GM18499 (cell line): Measurements from ENCODE around the gene CREB3L1.

Source experiments
- ATAC-seq: cut with Tn5 transposase; IDR thresholded peaks from one replicate; pipeline ENCODE4 v1.9.1; 2021; ENCODE audit warnings: moderate number of reproducible peaks; ENCODE audit not compliant: insufficient read depth, unreplicated experiment

CREB3L1 gene

DNA sequence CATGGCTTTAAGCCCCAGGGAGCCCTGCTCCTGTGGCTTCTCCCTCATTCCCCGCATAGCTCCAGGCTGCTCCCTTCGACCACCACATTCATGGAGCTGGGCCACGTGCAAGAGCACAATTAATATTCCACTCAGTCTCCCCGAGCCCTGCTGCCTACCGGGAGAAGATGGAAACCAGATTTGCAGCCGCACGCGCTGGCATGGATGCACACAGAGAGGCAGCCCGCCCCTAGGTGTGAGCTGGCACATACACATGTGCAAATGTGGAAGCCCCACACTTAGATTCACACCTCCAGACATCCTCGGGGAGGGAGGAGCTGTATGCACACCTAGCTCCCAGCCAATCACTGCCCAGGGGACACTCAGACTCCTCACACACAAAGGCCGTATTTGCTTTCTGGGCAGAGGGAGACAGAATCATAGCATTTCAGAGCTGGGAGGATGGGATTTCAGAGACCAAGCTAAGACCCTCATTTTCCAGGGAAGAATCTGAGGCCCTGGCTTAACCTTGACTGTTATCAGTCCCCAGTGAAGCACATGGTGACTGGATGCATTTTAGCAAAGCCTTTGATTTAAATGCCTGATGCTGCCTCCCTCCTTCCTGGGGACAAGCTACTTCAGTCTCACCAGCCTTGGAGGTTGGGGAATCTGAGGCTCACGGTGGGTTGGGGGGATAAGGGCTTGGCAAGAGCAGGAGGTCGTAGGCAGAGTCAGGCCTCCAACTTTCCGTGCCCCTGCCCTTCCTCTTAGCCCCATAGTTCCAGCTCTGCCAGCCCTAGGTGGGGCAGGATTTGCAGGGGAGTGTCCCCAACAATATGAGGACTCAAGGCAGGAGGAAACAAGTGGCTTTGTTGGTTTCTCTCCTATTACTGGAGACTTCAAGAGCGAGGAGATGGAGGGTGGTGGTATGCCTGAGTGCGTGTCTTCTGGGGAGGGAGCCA is 5.3 kb upstream of the CREB3L1 start:
- no peak for ATAC-seq

DNA sequence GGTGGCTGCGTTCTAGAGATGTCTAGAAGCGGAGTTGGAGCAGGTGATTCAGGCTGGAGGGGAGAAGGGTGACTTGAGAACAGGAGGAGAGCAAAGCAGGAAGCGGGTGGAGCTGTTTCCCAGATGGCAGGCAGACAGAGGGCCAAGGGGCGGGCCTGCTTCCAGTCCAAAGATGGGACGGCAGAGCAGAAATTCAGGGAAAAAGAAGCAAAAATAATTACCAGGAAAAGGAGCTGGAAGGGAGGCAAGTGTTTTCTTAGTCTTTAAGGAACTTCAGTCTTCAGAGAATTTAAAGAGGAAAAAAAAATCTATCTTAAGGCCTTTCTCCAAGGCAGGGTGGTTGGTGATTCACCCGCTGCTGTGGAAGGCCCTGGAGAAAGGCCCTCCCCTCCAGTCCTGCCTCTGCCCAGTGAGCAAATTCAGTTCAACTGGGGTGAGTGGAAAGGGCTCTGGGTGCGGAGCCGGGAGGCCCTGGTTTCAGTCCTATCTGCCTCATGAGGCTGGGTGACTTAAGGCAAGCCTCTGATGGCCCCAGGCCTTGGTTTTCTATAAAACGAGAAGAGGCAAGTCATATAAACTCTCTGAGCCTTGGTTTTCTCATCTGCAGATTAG is 4.5 kb upstream of the CREB3L1 start:
- no peak for ATAC-seq

DNA sequence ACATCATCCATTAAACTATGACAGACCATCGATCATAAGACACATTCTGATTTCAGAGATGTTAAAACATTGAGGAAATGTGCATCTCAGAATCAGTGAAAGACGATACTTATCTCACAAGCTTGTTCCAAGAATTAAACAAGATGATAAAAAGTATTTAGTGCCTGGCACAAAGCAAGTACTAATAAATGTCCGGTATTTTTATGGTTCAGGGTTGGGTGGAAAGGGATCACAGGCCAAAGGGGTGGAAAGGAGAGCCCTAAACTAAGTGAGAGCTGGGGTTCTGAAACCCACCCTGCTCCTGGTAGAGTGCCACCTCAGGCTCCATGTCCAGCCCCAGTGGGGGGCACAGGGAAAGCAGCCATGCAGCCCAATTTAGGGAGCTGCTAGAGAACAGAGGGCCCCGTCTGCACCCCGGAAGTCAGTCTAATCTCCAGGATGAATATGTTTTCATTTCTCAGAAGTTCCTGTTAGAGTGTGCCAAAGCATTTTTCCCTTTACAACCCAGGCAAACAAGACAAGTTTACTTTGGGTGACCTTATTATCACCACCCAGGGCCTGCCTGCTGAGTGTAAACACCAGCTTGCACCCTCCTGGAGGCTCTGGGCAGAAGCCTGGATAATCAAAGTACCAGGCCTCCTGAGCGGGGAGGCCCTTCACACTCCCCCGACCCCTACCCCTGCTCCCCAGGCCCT is 3.8 kb upstream of the CREB3L1 start:
- ATAC-seq: no peak

DNA sequence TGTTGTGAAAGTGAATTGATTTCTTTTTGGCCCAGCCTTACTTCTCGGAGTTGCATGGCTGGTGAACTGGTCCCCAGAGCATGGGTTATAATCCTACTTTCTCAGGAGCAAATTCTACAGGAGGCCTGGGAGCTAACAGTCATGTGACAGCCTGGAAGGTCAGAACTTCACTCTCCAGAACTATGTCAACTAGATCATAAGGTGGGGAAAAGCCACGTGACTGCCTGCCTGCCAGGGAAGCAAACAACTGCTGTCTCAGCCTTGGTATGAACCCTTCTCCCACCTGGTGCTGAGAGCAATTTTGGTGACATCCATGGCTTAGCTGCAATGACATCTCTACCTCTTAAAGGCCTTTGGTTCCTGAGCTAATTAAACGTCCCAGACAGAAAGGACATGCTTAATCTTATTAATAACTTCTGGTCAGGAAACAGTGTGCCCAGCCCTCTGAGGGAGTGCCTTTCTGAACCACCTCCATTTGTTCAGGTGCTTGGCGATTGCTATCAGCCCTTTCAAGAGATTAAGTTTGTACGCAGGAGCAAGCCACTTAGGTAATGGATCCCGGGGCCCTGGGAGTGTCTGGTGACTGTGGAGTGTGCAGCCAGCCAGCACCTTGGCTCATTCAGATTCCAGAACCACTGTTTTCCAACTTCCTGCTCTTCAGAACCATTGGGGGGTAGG is 1.4 kb upstream of the CREB3L1 start:
- no peak for ATAC-seq

DNA sequence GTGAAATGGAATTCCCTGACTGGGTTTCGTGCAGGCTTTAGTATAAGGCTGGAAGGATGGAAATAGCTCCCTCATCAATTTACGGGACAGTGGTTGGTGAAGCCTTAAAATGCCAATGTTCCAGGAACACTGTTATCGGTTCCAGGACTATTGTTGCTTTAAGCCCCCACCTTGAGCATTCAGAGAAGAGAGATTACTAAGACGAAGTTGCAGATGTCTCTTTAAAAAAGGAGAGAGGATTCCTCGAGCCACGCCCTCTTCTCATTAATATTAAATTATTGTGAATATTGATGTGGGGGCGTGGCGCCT is 195 bp upstream of the CREB3L1 start:
- ATAC-seq: no peak

DNA sequence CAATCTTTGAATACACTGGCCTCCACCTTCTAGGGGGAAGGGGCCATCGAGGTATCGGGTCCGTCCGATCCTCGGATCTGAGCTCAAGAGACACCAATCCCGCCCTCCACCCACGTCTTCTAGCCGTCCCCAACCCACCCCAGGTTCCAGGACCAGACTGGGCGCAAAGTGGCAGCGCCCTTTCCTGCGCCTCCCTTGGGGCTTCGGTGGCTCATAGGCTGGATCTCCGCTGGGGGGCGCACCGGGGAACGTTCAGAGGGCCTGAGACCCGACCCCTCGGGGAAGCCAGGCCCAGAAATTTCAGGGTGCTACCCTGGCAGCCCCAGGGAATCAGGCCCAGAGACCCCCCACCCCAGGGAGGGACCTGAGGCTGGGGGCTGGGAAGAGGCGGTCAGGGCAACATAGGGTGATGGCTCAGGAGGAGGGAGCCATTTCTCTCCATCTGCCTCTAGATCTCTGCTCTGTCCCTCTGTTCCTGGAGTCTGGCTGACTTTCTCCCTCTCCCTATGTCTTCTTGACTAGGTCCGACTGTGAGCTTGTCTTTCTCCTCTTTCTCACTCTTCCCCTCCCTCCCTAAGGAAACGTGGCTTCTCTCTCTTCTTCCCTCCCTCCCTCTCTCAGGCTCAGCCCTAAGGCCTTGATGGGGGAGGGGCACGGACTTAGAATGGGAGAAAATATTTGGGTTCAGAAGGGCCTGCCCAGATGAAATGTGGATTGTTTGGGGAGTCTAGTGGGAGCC is 1.1 kb downstream of the CREB3L1 start:
- no peak for ATAC-seq

DNA sequence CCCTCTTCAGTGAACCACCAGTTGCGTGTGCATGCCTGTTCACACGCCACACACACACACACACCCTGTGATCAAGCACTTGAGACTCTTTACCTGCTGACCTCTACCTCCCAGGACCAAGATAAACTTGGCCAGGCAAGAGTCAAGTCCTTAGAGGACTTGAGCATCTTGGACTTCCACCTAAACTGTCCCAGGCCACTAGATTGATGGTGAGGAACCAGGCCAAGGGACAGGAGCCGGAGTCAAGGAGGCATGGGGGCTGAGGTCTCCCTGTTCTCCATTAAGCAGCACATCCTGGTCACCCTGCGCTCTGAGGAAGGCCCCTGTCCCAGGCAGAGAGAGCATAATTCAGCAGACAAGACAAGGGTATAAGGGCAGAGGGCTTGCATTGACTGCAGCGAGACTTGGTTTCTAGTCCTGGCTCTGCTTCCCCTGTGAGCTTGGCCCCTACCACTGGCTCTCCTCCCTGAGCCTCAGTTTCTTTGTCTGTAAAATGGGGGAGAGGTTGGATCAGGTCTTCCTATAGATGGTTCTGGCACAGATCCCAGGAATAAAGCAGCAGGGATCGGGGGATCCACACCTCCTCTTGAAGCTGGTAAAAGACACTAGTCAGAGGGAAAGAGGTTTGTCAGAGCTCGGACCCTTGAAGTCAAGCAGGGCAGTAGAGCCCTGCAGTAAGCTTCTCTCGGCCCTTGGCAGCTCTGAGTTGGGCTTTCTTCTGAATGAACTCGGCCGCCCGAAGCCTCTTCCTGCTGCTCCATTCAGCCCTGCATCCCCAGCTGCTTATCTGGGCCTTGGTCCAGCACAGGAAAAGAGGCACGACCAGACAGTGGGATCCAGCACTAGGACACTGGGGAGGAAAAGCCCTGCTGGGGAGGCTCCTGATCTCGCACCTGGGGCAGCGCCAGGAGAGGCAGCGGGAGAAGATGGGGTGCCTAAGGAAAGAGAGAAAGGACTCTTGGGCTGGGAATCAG is 2.0 kb downstream of the CREB3L1 start:
- no peak for ATAC-seq

DNA sequence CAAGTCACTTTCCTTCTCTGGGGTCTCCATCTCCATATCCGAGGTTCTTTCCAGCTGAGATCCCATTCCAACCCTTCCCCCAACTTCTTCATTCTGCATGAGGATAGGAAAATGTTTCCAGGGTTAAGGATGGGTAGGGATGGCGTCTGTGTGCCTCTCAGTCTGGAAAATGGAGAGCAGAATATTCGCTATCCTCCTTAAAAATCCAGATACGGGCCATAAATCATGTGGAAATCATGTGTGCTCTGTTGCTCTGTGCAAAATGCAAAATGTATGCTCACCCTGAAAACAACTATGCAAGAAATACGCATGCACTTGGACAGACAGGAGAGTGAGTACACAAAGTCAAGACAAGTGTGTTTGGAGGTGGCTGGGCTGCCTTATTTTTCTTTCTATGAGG is 3.2 kb downstream of the CREB3L1 start:
- no peak for ATAC-seq

DNA sequence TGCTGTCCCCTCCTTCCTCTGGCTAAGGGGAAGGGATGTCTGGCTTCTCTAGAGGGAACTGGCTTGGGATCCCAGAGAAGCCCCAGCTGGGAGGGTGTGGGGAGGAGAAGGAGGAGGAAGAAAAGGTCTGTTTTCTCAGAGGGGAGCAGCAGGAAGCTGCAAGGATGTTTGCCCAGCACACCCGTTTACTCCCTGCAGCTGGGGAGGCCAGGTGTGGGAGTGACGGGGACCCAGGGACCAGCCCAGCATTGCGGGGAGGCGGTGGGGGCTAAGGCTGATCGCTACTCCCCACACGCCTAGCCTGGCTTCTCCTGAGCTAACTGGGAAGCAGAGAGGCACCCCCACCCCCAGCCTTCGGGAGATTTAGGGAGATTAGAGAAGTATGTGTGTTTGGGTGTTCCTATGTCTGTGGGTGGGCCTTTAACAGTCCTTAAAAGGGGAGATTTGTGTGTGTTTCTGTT is 3.9 kb downstream of the CREB3L1 start:
- no peak for ATAC-seq

DNA sequence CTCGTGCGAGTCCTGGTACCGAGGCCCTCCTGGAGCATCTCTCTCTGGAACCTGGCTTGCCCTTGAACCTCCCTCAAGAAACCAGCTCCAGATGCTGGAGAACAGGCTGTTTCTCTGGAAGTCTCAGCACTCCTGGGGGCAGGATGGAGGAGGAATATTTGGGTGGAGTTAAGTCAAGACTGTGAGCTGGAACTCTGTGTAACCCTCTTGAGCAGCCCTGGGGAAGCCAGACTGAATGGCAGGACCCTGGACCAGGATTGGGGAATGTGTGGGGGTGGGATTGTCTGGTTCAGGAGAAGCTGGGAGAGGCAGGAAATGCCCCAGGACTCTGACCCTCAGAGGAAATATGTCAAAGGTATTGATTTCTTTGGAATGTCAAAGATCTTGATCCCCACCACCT is 7.7 kb downstream of the CREB3L1 start:
- no peak for ATAC-seq

DNA sequence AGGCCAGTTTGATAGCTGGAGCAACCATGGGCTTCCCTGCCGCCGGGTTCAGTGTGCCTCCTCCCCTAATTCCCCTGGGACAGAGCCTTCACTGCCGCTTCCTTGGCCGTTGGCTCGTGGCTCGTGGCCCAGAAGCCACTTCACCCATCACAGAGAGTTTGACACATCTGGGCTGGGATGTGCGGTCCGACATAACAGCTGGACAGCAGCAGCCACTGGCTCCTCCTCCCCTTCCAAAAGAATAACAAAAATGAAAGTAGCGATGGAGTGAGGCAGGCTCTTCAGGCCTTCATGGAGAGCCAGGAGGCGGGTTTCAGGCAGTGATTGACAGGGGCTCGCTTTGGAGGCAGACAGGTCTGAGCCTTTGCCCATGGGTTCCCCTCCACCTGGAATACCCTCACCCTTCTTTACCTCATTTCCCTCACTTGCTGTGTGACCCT is 8.2 kb downstream of the CREB3L1 start:
- ATAC-seq: no peak

DNA sequence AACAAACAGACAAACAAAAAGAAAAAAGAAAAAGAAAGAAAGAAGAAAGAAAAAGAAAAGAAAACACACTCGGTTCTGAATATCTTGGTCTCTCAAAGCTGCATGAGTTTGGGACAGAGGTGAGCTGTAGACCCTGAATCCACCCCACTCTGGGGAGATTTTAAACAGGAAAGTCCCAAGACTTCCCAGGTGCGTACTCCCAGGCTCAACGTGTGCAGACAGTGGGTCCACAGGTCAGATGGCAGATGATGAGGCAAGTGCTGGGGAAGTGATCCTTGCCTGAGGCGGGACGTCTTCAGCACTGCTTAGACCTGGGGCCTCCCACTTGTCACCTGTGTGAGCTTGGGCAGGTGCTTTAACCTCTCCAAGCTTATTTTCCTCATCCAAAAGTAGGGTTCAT is 9.3 kb downstream of the CREB3L1 start:
- ATAC-seq: no peak

DNA sequence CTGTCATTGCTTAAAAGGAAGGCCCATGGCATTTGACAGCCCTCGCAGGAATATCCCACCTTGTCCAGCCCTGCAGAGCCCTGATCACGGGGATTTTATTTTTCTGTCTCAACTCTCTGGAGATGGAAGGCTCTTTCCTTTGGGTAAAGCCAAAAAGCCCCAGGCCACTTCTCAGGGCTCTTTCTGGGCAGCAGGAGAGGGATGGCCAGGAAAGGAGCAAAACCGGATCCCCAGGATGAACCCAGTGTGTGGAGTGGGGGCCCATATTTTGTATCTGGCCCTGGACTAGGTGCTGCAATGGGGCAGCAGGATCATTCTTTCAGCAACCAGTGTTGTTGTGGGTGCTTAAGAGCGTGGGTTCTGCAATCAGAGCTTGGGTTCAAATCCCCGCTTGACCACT is 11.0 kb downstream of the CREB3L1 start:
- no peak for ATAC-seq

DNA sequence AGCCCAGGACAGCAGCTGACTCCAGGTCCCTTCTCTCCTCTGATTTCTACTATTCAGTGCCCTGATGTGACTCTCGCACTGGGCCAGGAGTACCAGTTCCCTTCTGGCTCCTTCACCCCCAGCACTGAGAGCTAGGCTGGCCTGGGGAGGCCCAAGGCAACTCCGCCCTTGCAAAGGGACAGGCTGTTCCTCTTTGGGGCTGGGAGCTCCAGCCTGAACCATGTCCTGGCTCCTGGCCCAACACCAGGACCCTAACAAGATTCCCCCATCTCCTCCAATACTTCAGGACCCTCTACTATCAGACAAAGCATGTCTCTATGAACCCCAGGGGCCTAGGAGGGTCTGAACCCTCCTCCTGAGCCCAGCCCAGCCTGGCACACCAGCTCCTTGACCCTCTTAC is 12.5 kb downstream of the CREB3L1 start:
- ATAC-seq: no peak

DNA sequence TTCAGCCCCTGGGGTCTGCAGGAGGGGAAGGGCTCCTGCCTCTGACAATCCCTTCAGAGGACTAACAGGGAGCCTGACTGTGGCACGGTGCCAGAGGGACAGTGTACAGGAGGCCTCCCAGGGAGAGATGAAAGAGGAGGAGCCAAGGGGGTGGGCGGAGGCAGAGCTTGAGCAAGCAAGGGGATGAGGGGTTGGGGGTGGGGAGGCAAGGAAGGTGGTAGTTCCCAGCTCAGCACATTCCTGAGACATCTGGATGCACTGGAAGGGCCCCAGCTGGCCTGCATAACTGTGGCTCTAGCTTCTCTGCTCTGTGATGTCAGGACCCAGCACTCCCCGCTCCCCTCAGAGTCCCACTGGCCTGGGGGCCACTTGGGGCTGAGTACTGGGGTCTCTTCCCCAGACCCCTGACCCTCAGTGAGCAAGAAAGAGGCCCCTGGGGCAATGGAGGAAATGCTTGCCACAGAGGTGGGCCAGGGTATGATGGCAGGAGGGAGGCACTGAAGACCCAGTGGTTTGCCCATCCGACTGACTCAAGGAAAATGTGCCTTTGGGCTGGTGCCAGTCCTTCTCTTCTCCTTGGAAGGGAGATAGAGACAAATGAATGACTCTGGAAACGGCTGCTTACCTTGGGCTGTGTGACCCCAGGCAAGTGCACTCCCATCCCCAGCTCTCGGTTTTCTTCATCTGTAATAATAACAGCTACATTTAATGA is 13.3 kb downstream of the CREB3L1 start:
- ATAC-seq: no peak

DNA sequence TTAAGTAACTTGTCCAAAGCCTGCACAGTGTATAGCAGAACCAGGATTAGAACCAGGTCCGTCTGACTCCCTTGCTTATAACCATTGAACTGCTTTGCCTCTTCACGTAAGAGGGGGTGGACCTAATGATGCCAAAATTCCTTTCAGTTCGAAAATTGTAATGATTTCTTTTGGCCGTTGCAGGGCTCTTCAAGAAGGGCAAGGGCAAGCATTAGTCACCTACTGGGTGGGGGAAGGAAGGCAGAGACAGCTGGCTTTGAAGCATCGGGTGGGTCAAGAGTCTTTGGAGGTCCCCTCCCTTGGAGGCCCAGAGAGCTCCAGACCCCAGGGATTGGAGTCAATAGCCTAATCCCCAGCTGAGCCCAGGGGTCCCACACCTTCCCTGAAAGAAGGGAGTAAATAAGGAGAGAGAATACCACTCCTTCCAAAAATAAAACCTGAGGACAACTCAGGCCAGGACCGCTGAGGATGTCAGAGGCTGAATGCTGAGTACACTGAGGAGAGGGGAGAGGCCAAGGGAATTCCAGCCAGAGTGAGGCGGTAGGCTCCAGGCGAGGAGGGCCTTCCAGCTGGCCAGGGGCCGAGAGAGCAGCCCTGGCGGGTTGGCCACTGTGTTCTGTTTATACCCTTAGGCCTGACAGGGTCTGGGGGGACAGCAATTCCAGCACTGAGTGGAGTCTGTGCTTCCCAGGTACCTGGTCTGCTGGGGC is 14.1 kb downstream of the CREB3L1 start:
- ATAC-seq: no peak

DNA sequence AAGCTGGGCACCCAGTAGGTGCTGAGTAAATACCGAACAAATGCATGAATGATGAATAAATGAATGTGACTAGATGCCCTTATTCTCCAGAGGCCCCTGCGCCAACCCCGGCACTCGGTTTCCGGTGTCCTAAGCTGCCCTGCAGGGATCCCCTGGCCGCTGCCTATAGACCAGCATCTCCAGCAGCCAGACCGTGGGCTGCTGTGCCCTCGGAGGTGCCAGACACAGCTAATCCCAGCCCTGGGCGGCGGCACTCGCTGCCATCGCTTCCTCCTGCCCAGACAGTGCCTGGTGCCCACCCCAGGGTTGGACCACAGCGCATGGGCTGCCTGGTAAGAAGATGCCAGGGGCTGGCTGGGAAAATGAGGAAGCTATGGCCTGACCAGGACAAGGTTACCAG is 15.6 kb downstream of the CREB3L1 start:
- no peak for ATAC-seq

DNA sequence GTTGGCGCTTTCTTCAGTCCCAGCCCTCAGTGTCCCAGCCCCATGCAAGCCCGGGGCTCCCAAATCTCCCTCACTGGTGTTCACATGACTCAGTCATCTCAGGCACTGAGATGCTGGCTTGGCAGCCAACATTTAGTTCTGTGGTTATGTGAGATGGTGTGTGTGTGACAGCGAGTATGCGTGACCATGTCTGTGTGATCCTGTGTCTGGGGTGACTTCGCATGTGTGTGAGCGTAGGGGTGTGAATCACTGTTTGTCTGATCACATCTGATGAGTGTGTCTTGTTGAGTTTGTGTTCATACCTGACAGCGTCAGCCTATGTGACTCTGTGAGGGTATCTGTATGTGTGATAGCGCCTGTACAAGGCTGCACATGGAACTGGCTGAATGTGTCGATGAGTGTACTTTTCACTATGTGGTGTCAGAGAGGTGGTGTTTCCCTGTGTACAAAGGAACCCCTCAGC is 16.2 kb downstream of the CREB3L1 start:
- ATAC-seq: no peak
